Thymus (tissue), 11 donors: ENCODE measurements around the gene LY6G6C. TPM values are rescaled to one million over a fixed set of nuclear protein-coding genes. Genes with fewer than 3 reads are reported as not detected.

ENCODE experiments used
- DNase-seq, 9 donors: peaks; one replicate each; pipeline ENCODE4 v3.0.0-alpha.2; 2013; ENCODE audit warnings: low spot score in 9 of 9, low read depth in 6 of 9, missing footprints in 1 of 9
- H3K27ac ChIP-seq, 2 donors: one replicate each; pipeline ENCODE4 v1.5.1; 2013; ENCODE audit warnings: control low read depth in 1 of 2, low read depth in 1 of 2, low read length in 1 of 2, mild to moderate bottlenecking in 1 of 2, moderate library complexity in 1 of 2
- H3K27me3 ChIP-seq, 2 donors: one replicate each; pipeline ENCODE4 v1.5.1; 2013; ENCODE audit warnings: low read length in 1 of 2; ENCODE audit not compliant: control insufficient read depth in 2 of 2, insufficient read depth in 1 of 2
- H3K36me3 ChIP-seq, 2 donors: one replicate each; pipeline ENCODE4 v1.5.1; 2013; ENCODE audit warnings: low read length in 1 of 2, mild to moderate bottlenecking in 1 of 2, moderate library complexity in 1 of 2; ENCODE audit not compliant: control insufficient read depth in 2 of 2, insufficient read depth in 2 of 2
- H3K4me1 ChIP-seq, 2 donors: one replicate each; pipeline ENCODE4 v1.5.1; 2013; ENCODE audit warnings: low read length in 2 of 2; ENCODE audit not compliant: control insufficient read depth in 2 of 2, insufficient read depth in 2 of 2
- H3K4me3 ChIP-seq, 2 donors: one replicate each; pipeline ENCODE4 v1.5.1; 2013; ENCODE audit warnings: low read length in 2 of 2, control low read depth in 1 of 2, mild to moderate bottlenecking in 1 of 2
- H3K9me3 ChIP-seq, 2 donors: one replicate each; pipeline ENCODE4 v1.5.1; 2013; ENCODE audit warnings: low read length in 1 of 2, mild to moderate bottlenecking in 1 of 2; ENCODE audit not compliant: control insufficient read depth in 2 of 2, insufficient read depth in 1 of 2
- WGBS: extraction: QIAGEN DNeasy Blood & Tissue Kit; methylation state at CpG from one replicate; pipeline ENCODE4 v1.1.7; 2013; 5-methylcytosine and 5-hydroxymethylcytosine counted together
- polyA plus RNA-seq: library from polyadenylated mRNA; stranded (reverse); fragments of 200-250 nt; gene quantifications from one replicate; pipeline ENCODE4 v1.2.3, GENCODE V29; 2013
- total RNA-seq: library from RNA; stranded (reverse); fragments of 120-200 nt; gene quantifications from one replicate; pipeline ENCODE4 v1.2.4, GENCODE V29; 2013
- donor health status: healthy.

The LY6G6C gene
- total and polyA plus RNA-seq, 2 donors, result 7.0 TPM; not detected in 1

GRCh38 chr6:31729979-31730630, 8.6 kb upstream of the LY6G6C start:
- peaks cover 23 to 46% of the 10 kb centered on the region in 2 donors for H3K36me3 ChIP-seq
- H3K4me3 ChIP-seq, result peak overlapping the region; percentile 71 to 74
- DNase-seq, result peak in 4 of 9 donors; percentile 78 to 86 (median 82)
- peak overlapping the region; percentile 61 to 64 for H3K27ac ChIP-seq
- 6% methylated on average over 46 of the region's 46 CpGs for WGBS
- peaks cover 28 to 68% of the 10 kb centered on the region in 2 donors for H3K4me1 ChIP-seq
- H3K9me3 ChIP-seq, result no peaks in the 10 kb centered on the region
- H3K27me3 ChIP-seq, result no peaks in the 10 kb centered on the region

- under 1% methylated on average over 29 of the region's 29 CpGs for WGBS
- peaks cover 23 to 46% of the 10 kb centered on the region in 2 donors for H3K36me3 ChIP-seq
These were observed 8.0 kb upstream of the LY6G6C start for GRCh38 chr6:31729515-31729978.

GRCh38 chr6:31728767-31729514, 7.4 kb upstream of the LY6G6C start, which contains the start of gene DDAH2:
Gene DDAH2 (minus strand): TSS chr6:31729299. CDS start chr6:31729161, 138 bp downstream.
- H3K36me3 ChIP-seq, result peaks cover 24 to 41% of the 10 kb centered on the region in 2 donors
- peaks cover 22 to 63% of the 10 kb centered on the region in 2 donors for H3K4me1 ChIP-seq

More at GRCh38 chr6:31729515-31729978, 8.0 kb upstream of the LY6G6C start:
- Histone ChIP-seq H3K4me3 (peak overlapping the region; percentile 71 to 74), H3K27ac (peak overlapping the region; percentile 61 to 64), H3K4me1 (peaks cover 27 to 63% of the 10 kb centered on the region in 2 donors), H3K9me3 (no peaks in the 10 kb centered on the region), H3K27me3 (no peaks in the 10 kb centered on the region)
- peak in 4 of 9 donors; percentile 84 to 92 (median 86) for DNase-seq

GRCh38 chr6:31727717-31728671, 6.4 kb upstream of the LY6G6C start:
- H3K27me3 ChIP-seq, result no peaks in the 10 kb centered on the region
- peaks cover 25 to 66% of the 10 kb centered on the region in 2 donors for H3K4me1 ChIP-seq
- no peak for DNase-seq
- 86% methylated on average over 41 of the region's 41 CpGs for WGBS
- H3K4me3 ChIP-seq, result peak overlapping the region; percentile 1 to 71
- H3K9me3 ChIP-seq, result no peaks in the 10 kb centered on the region
- peak overlapping the region; percentile 55 to 83 for H3K27ac ChIP-seq
- peaks cover 15 to 32% of the 10 kb centered on the region in 2 donors for H3K36me3 ChIP-seq

More at GRCh38 chr6:31728767-31729514, 7.4 kb upstream of the LY6G6C start, which contains the start of gene DDAH2:
- Histone ChIP-seq H3K4me3 (peak within 1 kb of the TSS; percentile 71 to 74), H3K27me3 (no peaks in the 10 kb centered on the region), H3K9me3 (no peaks in the 10 kb centered on the region), H3K27ac (peak within 1 kb of the TSS; percentile 61 to 83)
- no peak for DNase-seq
- 41% methylated on average over 36 of the region's 36 CpGs for WGBS

- H3K4me3 ChIP-seq, result no peak overlapping the region
- WGBS, result 41% methylated on average over 7 of the region's 7 CpGs
These were observed 5.6 kb upstream of the LY6G6C start for GRCh38 chr6:31727034-31727716.

GRCh38 chr6:31725502-31726350, 4.2 kb upstream of the LY6G6C start:
- 83% methylated on average over 12 of the region's 12 CpGs for WGBS
- peaks cover 25 to 70% of the 10 kb centered on the region in 2 donors for H3K4me1 ChIP-seq
- DNase-seq, result no peak

More at GRCh38 chr6:31727034-31727716, 5.6 kb upstream of the LY6G6C start:
- Histone ChIP-seq H3K4me1 (peaks cover 25 to 70% of the 10 kb centered on the region in 2 donors), H3K36me3 (peaks cover 14 to 26% of the 10 kb centered on the region in 2 donors), H3K27me3 (no peaks in the 10 kb centered on the region), H3K9me3 (no peaks in the 10 kb centered on the region), H3K27ac (peak overlapping the region; percentile 55 to 83)
- DNase-seq, result peak in 3 of 9 donors; percentile 65 to 82 (median 67)

GRCh38 chr6:31723980-31724691, 2.6 kb upstream of the LY6G6C start:
- H3K27ac ChIP-seq, result no peak overlapping the region
- no peak for DNase-seq
- H3K4me1 ChIP-seq, result peaks cover 21 to 56% of the 10 kb centered on the region in 2 donors
- H3K9me3 ChIP-seq, result no peaks in the 10 kb centered on the region
- 96% methylated on average over 25 of the region's 25 CpGs for WGBS
- H3K27me3 ChIP-seq, result no peaks in the 10 kb centered on the region
- H3K4me3 ChIP-seq, result no peak overlapping the region
- peaks cover 5 to 8% of the 10 kb centered on the region in 2 donors for H3K36me3 ChIP-seq

More at GRCh38 chr6:31725502-31726350, 4.2 kb upstream of the LY6G6C start:
- Histone ChIP-seq H3K4me3 (no peak overlapping the region), H3K36me3 (peaks cover 5 to 12% of the 10 kb centered on the region in 2 donors), H3K27me3 (no peaks in the 10 kb centered on the region), H3K9me3 (no peaks in the 10 kb centered on the region), H3K27ac (no peak overlapping the region)
